ENCODE measurements around the gene C10orf88.

GRCh38 chr10:122884166-122884565, 69.9 kb downstream of the C10orf88 start:
- no peak for TF ChIP-seq CTCF (IDR thresholded peaks at IDR 0.05; ENCODE audit: poor library complexity)
- TF ChIP-seq EZH2 (IDR thresholded peaks at IDR 0.05; ENCODE audit: borderline replicate concordance), result no peak
